Glomerular visceral epithelial cell (primary cell): ENCODE data around the gene PABPN1L.

Source experiments
- DNase-seq: peaks from one replicate; pipeline ENCODE4 v3.0.0-alpha.2; 2016; ENCODE audit errors: extremely low spot score

PABPN1L gene

GRCh38 chr16:88883117-88883895 is 16.8 kb upstream of the PABPN1L start:
- no peak for DNase-seq

DNA sequence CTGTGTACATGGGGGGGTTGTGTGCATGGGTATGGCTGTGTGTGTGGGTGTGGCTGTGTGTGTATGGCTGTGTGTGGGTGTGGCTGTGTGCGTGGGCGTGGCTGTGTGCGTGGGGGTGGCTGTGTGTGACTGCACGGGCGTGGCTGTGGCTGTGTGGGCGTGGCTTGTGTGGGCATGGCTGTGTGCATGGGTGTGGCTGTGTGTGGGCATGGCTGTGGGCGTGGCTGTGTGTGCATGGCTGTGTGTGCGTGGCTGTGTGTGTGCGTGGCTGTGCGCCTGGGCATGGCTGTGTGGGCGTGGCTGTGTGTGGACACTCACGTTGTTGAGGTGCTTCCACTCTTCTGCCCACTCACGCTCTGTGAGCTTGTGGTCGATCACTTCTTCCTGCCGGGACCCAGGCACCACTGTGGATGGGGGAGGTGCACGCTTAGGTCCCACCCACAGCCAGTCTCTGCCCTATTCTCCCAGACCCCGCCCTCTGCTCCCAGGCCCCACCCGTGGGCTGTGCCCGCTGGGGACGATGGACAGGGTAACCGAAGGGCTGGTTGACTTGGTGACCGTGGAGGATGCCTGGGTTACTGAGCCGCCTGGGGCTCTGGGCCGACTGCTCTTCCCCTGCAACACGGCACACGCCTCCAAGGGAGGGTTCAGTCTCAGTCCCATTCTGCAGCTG is 16.0 kb upstream of the PABPN1L start:
- DNase-seq: no peak

DNA sequence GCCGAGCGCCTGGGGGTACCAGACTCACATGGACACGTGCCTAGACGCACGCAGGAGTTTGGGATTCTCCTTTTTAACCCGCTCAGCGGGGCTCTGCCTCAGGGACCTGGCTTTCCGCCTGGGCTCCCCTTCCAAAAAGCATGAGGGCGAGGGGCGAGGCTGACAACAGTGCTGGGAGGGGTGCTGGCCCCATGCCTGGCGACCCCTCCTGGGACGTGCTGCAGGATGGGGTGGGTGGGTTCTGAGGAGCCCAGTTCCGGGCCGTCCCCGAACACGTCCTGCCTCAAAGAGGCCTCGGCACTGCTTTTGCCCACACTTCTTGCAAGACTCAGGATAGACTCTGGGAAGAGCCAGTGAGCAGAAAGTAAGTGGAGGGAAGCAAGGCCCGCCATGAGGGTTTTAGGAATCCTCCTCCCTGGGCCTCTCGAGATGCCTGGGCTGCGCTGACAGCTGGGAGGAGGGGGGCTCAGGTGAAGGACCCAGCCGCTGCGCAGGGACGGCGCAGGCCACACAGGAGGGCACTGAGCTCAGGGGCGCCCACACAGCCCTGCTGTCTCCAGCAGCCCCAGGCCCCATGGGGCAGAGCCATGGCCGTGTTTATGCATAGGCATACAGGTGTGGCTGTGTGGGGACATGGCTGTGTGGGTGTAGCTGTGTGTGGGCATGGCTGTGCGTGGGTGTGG is 15.4 kb upstream of the PABPN1L start:
- DNase-seq: no peak

GRCh38 chr16:88881007-88881615 is 14.7 kb upstream of the PABPN1L start:
- no peak for DNase-seq

DNA sequence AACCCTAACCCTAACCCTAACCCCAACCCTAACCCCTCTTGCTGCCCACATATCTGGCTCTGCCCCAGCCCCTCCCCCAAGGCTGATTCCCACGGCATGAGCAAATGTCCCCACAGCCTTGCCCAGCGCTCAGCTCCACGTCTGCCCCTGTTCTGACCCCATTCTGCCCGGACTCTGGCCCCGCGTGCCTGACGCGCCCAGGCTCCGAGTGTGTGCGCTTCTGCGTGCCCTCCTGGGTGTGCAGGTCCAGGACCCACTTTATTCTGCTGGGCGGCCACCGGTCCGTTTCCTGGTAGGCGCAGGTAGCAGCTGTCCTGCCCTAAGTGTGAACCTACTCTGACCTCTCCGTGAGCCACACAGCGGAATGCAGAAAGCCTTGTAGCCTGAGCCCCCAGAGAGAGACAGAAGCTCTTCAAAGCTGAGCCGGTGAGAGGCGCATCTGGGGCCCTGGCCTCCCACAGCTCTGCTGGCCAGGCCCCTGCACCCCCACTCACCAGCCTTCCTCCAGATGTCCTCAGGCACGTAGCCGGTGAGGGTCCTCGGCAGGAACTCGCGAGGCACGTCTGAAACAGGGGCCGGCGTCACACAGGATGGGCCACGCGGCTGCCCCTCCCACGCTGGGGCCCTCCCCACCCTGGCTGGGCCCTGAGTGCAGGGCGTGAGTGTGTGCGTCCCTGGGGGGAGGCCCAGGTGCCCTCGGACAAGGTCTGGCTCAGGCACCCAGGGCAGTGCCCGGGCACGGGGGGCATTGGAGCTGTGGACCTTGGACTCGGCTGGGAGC is 14.0 kb upstream of the PABPN1L start:
- DNase-seq: no peak

DNA sequence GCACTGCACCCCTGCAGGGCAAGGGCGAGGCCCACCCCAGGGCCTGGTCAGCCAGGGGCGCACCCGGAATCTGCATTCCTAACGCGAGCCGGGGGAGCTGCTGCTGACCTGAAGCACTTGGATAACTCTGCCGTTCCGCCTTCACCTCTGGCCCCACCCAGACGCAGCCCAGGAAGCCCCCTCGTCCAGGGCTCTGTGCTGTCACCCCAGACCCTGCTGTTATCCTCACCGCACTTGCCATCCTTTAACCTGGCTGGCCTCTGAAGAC is 13.3 kb upstream of the PABPN1L start:
- DNase-seq: no peak

DNA sequence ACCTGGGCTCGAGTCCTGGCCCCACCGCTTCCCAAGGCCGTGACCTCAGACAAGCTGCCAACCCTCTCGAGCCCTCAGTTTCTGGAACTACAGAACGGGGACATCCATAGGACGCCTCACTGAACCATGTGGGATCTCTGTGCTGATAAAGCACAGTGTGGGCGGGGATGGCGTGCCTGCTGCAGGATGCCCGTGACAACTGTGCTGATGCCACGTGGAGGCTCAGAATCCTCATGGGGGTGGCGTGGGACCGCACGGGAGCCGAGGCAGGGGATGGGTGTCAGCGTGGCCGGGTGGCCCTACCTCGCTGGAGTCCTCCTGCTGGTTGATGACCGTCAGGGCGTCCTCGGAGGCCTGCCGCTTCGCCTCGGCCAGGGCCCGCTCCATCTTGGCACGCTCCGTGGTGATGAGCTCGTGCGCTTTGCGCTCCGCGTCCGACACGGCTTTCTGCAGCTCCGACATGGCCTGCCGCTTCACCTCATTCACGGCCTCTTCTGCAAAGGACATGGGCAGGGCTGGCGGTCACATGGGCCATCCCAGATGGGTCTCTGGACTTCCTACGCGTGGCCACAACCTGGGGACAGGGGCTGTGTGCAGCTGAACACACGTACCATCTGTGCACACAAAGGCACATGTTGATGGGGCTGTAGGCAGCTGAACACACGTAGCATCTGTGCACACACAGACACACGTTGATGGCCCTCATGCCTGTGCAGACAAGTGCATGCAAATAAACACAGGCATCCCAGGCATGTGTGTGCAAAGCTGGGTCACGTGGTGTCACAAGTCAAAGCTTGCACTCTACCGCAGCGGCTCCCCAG is 12.7 kb upstream of the PABPN1L start:
- no peak for DNase-seq

DNA sequence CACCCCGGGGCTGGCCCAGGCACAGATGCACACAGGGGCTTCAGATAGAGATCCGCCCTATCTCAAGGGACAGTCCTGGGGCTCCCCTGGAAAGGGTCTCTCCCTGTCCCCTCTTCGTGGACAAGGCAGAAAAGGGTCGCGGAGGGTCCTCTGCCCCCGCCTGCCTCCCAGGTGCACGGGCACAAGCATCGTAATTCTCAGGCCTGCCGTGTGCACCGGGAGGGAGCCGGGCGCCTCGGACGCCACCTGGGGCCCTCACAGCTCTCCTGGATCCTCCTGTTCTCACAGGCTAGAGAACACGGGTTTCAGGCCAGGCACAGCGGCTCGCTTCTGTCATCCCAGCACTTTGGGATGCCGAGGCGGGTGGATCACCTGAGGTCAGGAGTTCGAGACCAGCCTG is 11.9 kb upstream of the PABPN1L start:
- no peak for DNase-seq

DNA sequence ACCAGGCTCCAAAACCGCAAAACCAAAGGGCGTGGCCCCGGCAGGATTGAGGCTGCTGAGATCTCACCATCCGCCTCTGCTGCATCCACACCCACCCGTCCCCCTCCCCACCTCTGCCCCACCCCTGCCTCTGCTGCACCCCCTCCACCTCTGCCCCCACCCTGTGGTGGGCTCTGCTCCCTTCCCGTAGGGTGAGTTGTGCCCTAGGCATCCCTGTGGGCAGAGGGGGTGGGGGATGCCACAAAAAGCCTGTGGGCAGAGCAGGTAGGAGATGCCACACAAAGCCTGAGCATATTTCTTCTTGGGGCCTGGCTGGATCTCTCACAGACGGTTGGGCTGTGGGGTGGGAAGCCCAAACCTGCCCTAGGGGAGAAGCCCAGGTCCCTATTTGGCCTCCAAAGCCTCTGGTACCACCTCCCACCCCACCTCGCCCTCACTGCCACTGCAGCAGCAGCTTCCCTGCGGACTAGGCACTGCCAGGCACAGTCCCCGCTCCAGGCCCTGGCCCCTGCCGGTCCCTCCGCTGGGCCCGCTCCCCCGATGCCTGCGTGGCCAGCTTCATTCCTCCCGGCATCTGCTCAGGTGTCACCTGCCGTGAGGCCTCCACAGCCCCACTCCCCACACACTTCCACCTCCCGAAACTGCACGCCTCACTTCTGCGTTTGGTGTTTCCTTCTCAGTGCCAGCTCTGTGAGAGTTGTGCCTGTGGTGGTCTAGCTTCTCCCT is 11.3 kb upstream of the PABPN1L start:
- no peak for DNase-seq

GRCh38 chr16:88876942-88877526 is 10.6 kb upstream of the PABPN1L start:
- no peak for DNase-seq

DNA sequence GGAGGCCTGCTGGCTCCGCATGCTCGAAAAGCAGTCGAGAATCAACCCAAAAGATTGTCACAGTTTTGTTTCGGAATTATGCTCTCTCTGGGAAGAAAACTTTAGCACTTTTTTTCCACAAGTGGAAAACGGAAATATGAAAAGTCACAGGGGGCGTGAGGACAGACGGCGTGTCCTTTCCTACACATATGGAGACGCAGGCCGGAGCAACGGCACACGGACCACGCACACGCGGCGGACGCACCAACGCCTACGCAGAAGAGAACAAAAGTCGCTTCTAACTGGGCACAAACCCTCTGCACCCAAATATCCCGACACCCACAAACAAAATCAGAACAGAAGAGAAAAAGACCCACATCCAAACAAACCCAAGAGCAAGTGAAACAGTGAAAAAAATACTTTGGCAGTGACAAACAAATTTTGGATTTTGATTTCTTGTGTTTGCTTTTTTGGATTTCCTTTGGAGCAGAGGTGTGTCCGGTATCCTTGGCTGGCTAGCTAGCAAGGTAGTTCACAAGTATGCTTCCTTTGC is 9.3 kb upstream of the PABPN1L start:
- DNase-seq: no peak

DNA sequence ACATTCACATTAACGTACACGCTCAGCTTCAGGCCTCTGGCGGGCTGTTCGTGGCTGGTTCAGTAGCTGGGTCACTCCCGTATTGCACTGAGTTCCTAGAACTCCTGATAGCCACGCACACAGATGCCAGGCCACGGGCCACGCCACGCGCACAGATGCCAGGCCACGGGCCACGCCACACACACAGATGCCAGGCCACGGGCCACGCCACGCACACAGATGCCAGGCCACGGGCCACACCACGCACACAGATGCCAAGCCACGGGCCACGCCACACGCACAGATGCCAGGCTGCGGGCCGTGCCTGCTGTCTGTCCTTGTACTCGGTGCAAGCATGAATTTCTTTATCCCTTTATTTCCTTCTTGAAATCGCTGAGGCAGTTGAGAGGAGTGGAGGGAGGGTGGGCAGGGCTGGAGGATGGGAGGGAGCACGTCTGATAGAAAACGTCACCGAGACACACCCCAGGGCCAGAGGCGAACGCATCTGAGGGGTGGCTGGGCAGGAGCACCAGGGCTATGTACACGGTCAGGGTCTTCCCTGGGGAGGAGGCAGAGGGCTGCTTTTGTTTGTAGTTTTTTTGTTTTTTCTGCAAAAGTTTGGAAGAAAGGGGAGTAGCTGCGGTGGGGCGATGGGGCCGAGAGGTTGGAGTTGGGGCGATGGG is 8.6 kb upstream of the PABPN1L start:
- DNase-seq: no peak

- no peak for DNase-seq
These were observed 6.3 kb upstream of the PABPN1L start for GRCh38 chr16:88872650-88873331.

GRCh38 chr16:88871730-88872416 is 5.4 kb upstream of the PABPN1L start:
- no peak for DNase-seq

GRCh38 chr16:88871349-88871702 is 4.9 kb upstream of the PABPN1L start:
- no peak for DNase-seq

- DNase-seq: no peak
These were observed 4.3 kb upstream of the PABPN1L start for GRCh38 chr16:88870608-88871348.

DNA sequence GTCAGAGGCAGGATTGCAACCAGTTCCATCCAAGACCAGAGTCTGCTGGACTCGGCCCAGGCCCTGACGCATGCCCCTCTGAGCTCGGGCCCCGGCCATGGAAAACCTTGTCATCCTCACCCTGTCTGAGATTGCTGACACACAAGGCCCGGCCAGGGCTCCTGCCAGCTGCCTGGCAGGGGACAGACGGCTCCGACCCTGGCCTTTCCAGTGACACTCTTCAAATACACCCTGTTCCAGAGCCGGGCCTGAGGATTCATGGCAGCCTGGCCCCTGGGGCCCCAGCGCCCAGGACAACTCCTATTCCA is 3.2 kb upstream of the PABPN1L start:
- no peak for DNase-seq
